Kidney capillary endothelial cell (primary cell): Measurements from ENCODE around the gene ELMO1.
A peak's percentile ranks its signal among the peaks of the same experiment; 100 is the strongest.

Experiments used
- DNase-seq: peaks from one replicate; pipeline ENCODE4 v3.0.0-alpha.2; 2018; ENCODE audit warnings: low spot score

ELMO1 gene

GRCh38 chr7:37310327-37311080 is 138.2 kb downstream of the ELMO1 start:
- no peak for DNase-seq

- DNase-seq = no peak
Observed at GRCh38 chr7:37309493-37309892, 139.2 kb downstream of the ELMO1 start.

- DNase-seq = no peak
Observed at GRCh38 chr7:37304921-37305320, 143.7 kb downstream of the ELMO1 start.

GRCh38 chr7:37297546-37297945 is 151.1 kb downstream of the ELMO1 start:
- DNase-seq = peak; percentile 49

GRCh38 chr7:37295401-37295800 is 153.3 kb downstream of the ELMO1 start:
- no peak for DNase-seq

- DNase-seq = no peak
Observed at GRCh38 chr7:37290731-37291130, 157.9 kb downstream of the ELMO1 start.

- no peak for DNase-seq
Observed at GRCh38 chr7:37289781-37290180, 158.9 kb downstream of the ELMO1 start.

GRCh38 chr7:37289367-37289766 is 159.3 kb downstream of the ELMO1 start:
- no peak for DNase-seq

- no peak for DNase-seq
Observed at GRCh38 chr7:37287131-37287855, 161.4 kb downstream of the ELMO1 start.

- no peak for DNase-seq
Observed at GRCh38 chr7:37286454-37286832, 162.2 kb downstream of the ELMO1 start.

- peak; percentile 22 for DNase-seq
Observed at GRCh38 chr7:37285706-37286453, 162.8 kb downstream of the ELMO1 start.

GRCh38 chr7:37284805-37285231 is 163.8 kb downstream of the ELMO1 start:
- peak; percentile 58 for DNase-seq

GRCh38 chr7:37284285-37284684 is 164.4 kb downstream of the ELMO1 start:
- no peak for DNase-seq

- no peak for DNase-seq
Observed at GRCh38 chr7:37283716-37284115, 164.9 kb downstream of the ELMO1 start.

- no peak for DNase-seq
Observed at GRCh38 chr7:37282927-37283326, 165.7 kb downstream of the ELMO1 start.

GRCh38 chr7:37282093-37282444 is 166.6 kb downstream of the ELMO1 start:
- no peak for DNase-seq

GRCh38 chr7:37281368-37282092 is 167.1 kb downstream of the ELMO1 start:
- no peak for DNase-seq

- DNase-seq = no peak
Observed at GRCh38 chr7:37277513-37277912, 171.2 kb downstream of the ELMO1 start.

GRCh38 chr7:37275078-37275710 is 173.5 kb downstream of the ELMO1 start:
- DNase-seq = no peak

GRCh38 chr7:37273891-37274290 is 174.8 kb downstream of the ELMO1 start:
- no peak for DNase-seq

GRCh38 chr7:37269711-37270508 is 178.8 kb downstream of the ELMO1 start:
- no peak for DNase-seq
